ENCODE measurements around the gene DPYD.
A peak's percentile ranks its signal among the peaks of the same experiment; 100 is the strongest.

DPYD gene

DNA sequence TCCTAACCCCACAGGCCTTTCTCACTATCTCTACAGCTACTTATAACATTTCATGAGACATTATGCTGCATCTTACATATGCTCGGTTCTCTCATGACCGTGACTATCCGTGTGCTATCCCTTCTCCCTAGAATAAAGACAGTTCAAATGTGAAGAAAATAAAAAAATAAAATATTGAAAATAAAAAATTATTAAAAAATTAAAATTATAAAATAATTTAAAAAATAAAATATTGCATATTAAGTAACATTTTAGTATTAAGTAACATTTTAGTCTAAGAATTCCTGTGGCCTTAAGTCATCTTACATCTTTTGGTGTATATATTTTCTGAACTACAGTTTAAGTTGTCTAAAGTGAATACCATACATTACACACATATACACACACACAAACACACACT lies 415.5 kb downstream of the DPYD start:
- Histone ChIP-seq H2BK5ac (ENCODE audit: low read length) (no peak overlapping the region), H2BK12ac (ENCODE audit: low read length) (no peak overlapping the region), H3K27me3 (ENCODE audit: control insufficient read depth in 3 of 3, insufficient read depth in 3 of 3, low read depth in 1 of 3, low read length in 3 of 3) (no peaks in the 10 kb centered on the region), H4K91ac (ENCODE audit: low read depth, low read length, poor library complexity) (no peak overlapping the region), H3K9ac (ENCODE audit: low read depth, low read length, poor library complexity) (no peak overlapping the region), H3K14ac (ENCODE audit: low read length) (no peak overlapping the region), H3K18ac (ENCODE audit: low read length) (no peak overlapping the region), H3K79me1 (ENCODE audit: low read depth, low read length) (no peaks in the 10 kb centered on the region), H3K4me2 (ENCODE audit: insufficient read depth, low read length, poor library complexity, severe bottlenecking) (no peak overlapping the region), H2AFZ (ENCODE audit: low read length) (no peak overlapping the region), H3K4me1 (ENCODE audit: control insufficient read depth in 2 of 2, insufficient read depth in 1 of 2, low read depth in 1 of 2, low read length in 2 of 2) (peaks cover 0 to 14% of the 10 kb centered on the region in 2 donors), H2BK120ac (ENCODE audit: low read depth, low read length) (no peak overlapping the region), H3K27ac (replicated peaks; ENCODE audit: low read length) (no peak overlapping the region), H3K23ac (ENCODE audit: low read depth, low read length, poor library complexity) (no peak overlapping the region), H3K9me3 (replicated peaks in 1 of 2; ENCODE audit: control insufficient read depth in 2 of 2, insufficient read depth in 1 of 2, low read depth in 1 of 2, low read length in 2 of 2) (peaks cover 2 to 6% of the 10 kb centered on the region in 2 donors), H2AK5ac (ENCODE audit: low read depth, low read length) (no peak overlapping the region), H3K4ac (ENCODE audit: low read length) (no peak overlapping the region), H2BK15ac (ENCODE audit: low read length) (no peak overlapping the region), H3K36me3 (replicated peaks in 1 of 2; ENCODE audit: control insufficient read depth in 2 of 2, insufficient read depth in 2 of 2, low read length in 2 of 2) (peaks cover 0 to 2% of the 10 kb centered on the region in 2 donors), H3K4me3 (ENCODE audit: low read length in 2 of 2) (no peak overlapping the region), H4K8ac (ENCODE audit: low read depth, low read length) (no peak overlapping the region)
- no CpG with 5 or more reads among the region's 3 CpGs for WGBS, 2 donors (ENCODE audit: extremely low coverage in 2 of 2, insufficient read length in 2 of 2, insufficient replicate concordance in 1 of 2)
- DNase-seq (ENCODE audit: low spot score): no peak

DNA sequence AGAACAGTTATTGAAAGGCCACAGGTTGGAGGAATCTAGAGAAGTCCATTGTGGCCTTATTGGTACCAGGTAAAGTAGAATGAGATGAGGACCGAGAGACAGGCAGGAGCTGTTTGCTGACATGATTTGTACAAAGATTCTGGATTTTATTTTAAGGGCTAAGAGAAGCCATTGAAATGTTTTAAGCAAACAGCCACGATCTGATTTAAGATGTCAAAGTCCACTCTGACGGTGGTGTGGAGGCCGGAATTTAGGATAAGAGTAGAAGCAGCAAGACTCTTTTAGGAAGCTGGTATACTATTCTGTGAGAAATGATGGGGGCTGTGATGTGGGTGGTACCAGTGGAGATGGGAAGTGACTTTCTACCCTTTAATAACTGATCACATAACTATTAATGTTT lies 418.5 kb downstream of the DPYD start:
- H2BK15ac ChIP-seq (ENCODE audit: low read length): no peak overlapping the region
- H3K4me1 ChIP-seq (ENCODE audit: control insufficient read depth in 2 of 2, insufficient read depth in 1 of 2, low read depth in 1 of 2, low read length in 2 of 2): peaks cover 0 to 14% of the 10 kb centered on the region in 2 donors
- no peak overlapping the region for H2AK5ac ChIP-seq (ENCODE audit: low read depth, low read length)
- no peak overlapping the region for H2BK5ac ChIP-seq (ENCODE audit: low read length)
- H3K9ac ChIP-seq (ENCODE audit: low read depth, low read length, poor library complexity): no peak overlapping the region
- H3K4ac ChIP-seq (ENCODE audit: low read length): no peak overlapping the region
- H4K91ac ChIP-seq (ENCODE audit: low read depth, low read length, poor library complexity): no peak overlapping the region
- no peak overlapping the region for H2AFZ ChIP-seq (ENCODE audit: low read length)
- H3K9me3 ChIP-seq (replicated peaks in 1 of 2; ENCODE audit: control insufficient read depth in 2 of 2, insufficient read depth in 1 of 2, low read depth in 1 of 2, low read length in 2 of 2): no peaks in the 10 kb centered on the region
- H3K23ac ChIP-seq (ENCODE audit: low read depth, low read length, poor library complexity): no peak overlapping the region
- no peak overlapping the region for H3K27ac ChIP-seq (replicated peaks; ENCODE audit: low read length)
- no peak overlapping the region for H3K4me3 ChIP-seq (ENCODE audit: low read length in 2 of 2)
- no peak overlapping the region for H3K14ac ChIP-seq (ENCODE audit: low read length)
- H3K4me2 ChIP-seq (ENCODE audit: insufficient read depth, low read length, poor library complexity, severe bottlenecking): no peak overlapping the region
- no peak for DNase-seq (ENCODE audit: low spot score)
- H2BK120ac ChIP-seq (ENCODE audit: low read depth, low read length): no peak overlapping the region
- H3K79me1 ChIP-seq (ENCODE audit: low read depth, low read length): no peaks in the 10 kb centered on the region
- H2BK12ac ChIP-seq (ENCODE audit: low read length): no peak overlapping the region
- no peak overlapping the region for H3K18ac ChIP-seq (ENCODE audit: low read length)
- no peaks in the 10 kb centered on the region for H3K36me3 ChIP-seq (replicated peaks in 1 of 2; ENCODE audit: control insufficient read depth in 2 of 2, insufficient read depth in 2 of 2, low read length in 2 of 2)
- no peaks in the 10 kb centered on the region for H3K27me3 ChIP-seq (ENCODE audit: control insufficient read depth in 3 of 3, insufficient read depth in 3 of 3, low read depth in 1 of 3, low read length in 3 of 3)
- whole genome bisulfite sequencing, 2 donors (ENCODE audit: extremely low coverage in 2 of 2, insufficient read length in 2 of 2, insufficient replicate concordance in 1 of 2): no CpG with 5 or more reads among the region's 4 CpGs
- no peak overlapping the region for H4K8ac ChIP-seq (ENCODE audit: low read depth, low read length)

DNA sequence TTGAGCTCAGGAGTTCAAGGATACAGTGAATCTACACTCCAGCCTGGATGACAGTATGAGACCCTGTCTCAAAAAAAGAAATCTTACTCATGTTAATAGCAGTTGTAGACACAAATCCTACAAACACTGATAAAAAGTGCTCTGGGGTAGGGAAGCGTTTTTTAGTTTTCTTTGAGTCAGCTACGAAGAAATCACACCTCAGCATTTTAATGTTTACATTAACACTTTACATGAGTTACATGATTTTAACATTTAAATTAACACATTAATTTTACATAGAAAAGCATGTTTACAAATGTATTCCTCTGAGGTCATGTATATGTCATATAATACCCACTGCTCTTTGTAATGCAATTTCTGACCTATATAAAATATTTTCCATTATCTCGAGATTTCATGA lies 419.2 kb downstream of the DPYD start:
- Histone ChIP-seq H3K4me3 (ENCODE audit: low read length in 2 of 2) (no peak overlapping the region), H2BK5ac (ENCODE audit: low read length) (no peak overlapping the region), H2BK15ac (ENCODE audit: low read length) (no peak overlapping the region), H3K4ac (ENCODE audit: low read length) (no peak overlapping the region), H3K36me3 (replicated peaks in 1 of 2; ENCODE audit: control insufficient read depth in 2 of 2, insufficient read depth in 2 of 2, low read length in 2 of 2) (no peaks in the 10 kb centered on the region), H2AK5ac (ENCODE audit: low read depth, low read length) (no peak overlapping the region), H3K79me1 (ENCODE audit: low read depth, low read length) (no peaks in the 10 kb centered on the region), H3K9ac (ENCODE audit: low read depth, low read length, poor library complexity) (no peak overlapping the region), H2AFZ (ENCODE audit: low read length) (no peak overlapping the region), H4K8ac (ENCODE audit: low read depth, low read length) (no peak overlapping the region), H3K27me3 (ENCODE audit: control insufficient read depth in 3 of 3, insufficient read depth in 3 of 3, low read depth in 1 of 3, low read length in 3 of 3) (no peaks in the 10 kb centered on the region), H3K27ac (replicated peaks; ENCODE audit: low read length) (peak overlapping the region; percentile 28), H4K91ac (ENCODE audit: low read depth, low read length, poor library complexity) (no peak overlapping the region), H2BK120ac (ENCODE audit: low read depth, low read length) (no peak overlapping the region), H3K14ac (ENCODE audit: low read length) (no peak overlapping the region), H3K23ac (ENCODE audit: low read depth, low read length, poor library complexity) (no peak overlapping the region), H2BK12ac (ENCODE audit: low read length) (no peak overlapping the region), H3K4me2 (ENCODE audit: insufficient read depth, low read length, poor library complexity, severe bottlenecking) (no peak overlapping the region), H3K9me3 (replicated peaks in 1 of 2; ENCODE audit: control insufficient read depth in 2 of 2, insufficient read depth in 1 of 2, low read depth in 1 of 2, low read length in 2 of 2) (no peaks in the 10 kb centered on the region), H3K18ac (ENCODE audit: low read length) (no peak overlapping the region), H3K4me1 (ENCODE audit: control insufficient read depth in 2 of 2, insufficient read depth in 1 of 2, low read depth in 1 of 2, low read length in 2 of 2) (peaks cover 0 to 14% of the 10 kb centered on the region in 2 donors)
- no peak for DNase-seq (ENCODE audit: low spot score)
- no CpG with 5 or more reads among the region's 3 CpGs for WGBS, 2 donors (ENCODE audit: extremely low coverage in 2 of 2, insufficient read length in 2 of 2, insufficient replicate concordance in 1 of 2)

DNA sequence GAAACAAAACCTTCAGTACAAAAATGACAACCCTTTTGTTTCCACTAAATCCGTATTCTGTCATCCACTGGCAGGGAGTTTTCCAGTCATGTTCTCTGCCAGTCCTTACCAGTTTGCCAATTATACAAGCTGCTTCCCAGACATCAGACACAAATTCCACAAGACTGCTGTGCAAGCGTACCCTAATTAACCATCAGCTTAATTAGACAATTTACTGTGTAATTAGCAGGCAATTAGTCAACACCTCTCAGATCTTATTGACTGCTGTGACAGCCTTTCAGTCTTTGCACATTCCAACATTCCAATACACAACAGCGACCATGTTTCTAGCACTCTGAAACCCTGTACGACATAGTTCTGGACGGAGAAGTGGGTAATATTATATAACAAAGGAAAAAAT lies 420.1 kb downstream of the DPYD start:
- no peaks in the 10 kb centered on the region for H3K9me3 ChIP-seq (replicated peaks in 1 of 2; ENCODE audit: control insufficient read depth in 2 of 2, insufficient read depth in 1 of 2, low read depth in 1 of 2, low read length in 2 of 2)
- no CpG with 5 or more reads among the region's 5 CpGs for WGBS, 2 donors (ENCODE audit: extremely low coverage in 2 of 2, insufficient read length in 2 of 2, insufficient replicate concordance in 1 of 2)
- no peak overlapping the region for H4K8ac ChIP-seq (ENCODE audit: low read depth, low read length)
- H2BK15ac ChIP-seq (ENCODE audit: low read length): no peak overlapping the region
- no peak overlapping the region for H2AK5ac ChIP-seq (ENCODE audit: low read depth, low read length)
- peak overlapping the region; percentile 67 for H3K27ac ChIP-seq (replicated peaks; ENCODE audit: low read length)
- DNase-seq (ENCODE audit: low spot score): peak; percentile 73
- H3K4me2 ChIP-seq (ENCODE audit: insufficient read depth, low read length, poor library complexity, severe bottlenecking): no peak overlapping the region
- H3K27me3 ChIP-seq (ENCODE audit: control insufficient read depth in 3 of 3, insufficient read depth in 3 of 3, low read depth in 1 of 3, low read length in 3 of 3): no peaks in the 10 kb centered on the region
- H3K79me1 ChIP-seq (ENCODE audit: low read depth, low read length): no peaks in the 10 kb centered on the region
- no peak overlapping the region for H3K18ac ChIP-seq (ENCODE audit: low read length)
- no peak overlapping the region for H4K91ac ChIP-seq (ENCODE audit: low read depth, low read length, poor library complexity)
- peaks cover 0 to 12% of the 10 kb centered on the region in 2 donors for H3K4me1 ChIP-seq (ENCODE audit: control insufficient read depth in 2 of 2, insufficient read depth in 1 of 2, low read depth in 1 of 2, low read length in 2 of 2)
- no peak overlapping the region for H2BK5ac ChIP-seq (ENCODE audit: low read length)
- no peak overlapping the region for H2BK120ac ChIP-seq (ENCODE audit: low read depth, low read length)
- no peak overlapping the region for H3K4ac ChIP-seq (ENCODE audit: low read length)
- no peaks in the 10 kb centered on the region for H3K36me3 ChIP-seq (replicated peaks in 1 of 2; ENCODE audit: control insufficient read depth in 2 of 2, insufficient read depth in 2 of 2, low read length in 2 of 2)
- H3K4me3 ChIP-seq (ENCODE audit: low read length in 2 of 2): no peak overlapping the region
- no peak overlapping the region for H3K9ac ChIP-seq (ENCODE audit: low read depth, low read length, poor library complexity)
- no peak overlapping the region for H3K14ac ChIP-seq (ENCODE audit: low read length)
- no peak overlapping the region for H3K23ac ChIP-seq (ENCODE audit: low read depth, low read length, poor library complexity)
- no peak overlapping the region for H2BK12ac ChIP-seq (ENCODE audit: low read length)
- H2AFZ ChIP-seq (ENCODE audit: low read length): peak overlapping the region; percentile 2

Measured in neuronal stem cell (in vitro differentiated cells).